HCT116 (cell line): ENCODE data around the gene CDC42BPA. TPM values are rescaled to one million over a fixed set of nuclear protein-coding genes. Genes with fewer than 3 reads are reported as not detected.

Experiments
- ATAC-seq: fragments of 200-7000 bp; cut with Tn5 transposase; 2 replicates; pipeline ENCODE4 v1.9.1; 2020; ENCODE audit warnings: mild to moderate bottlenecking, moderate library complexity
- BruUV-seq: library from RNA; stranded (reverse); fragments of 400-500 nt; replicated peaks from 2 replicates; lab custom pipeline; 2021; lab: Mats Ljungman, UMichigan
- CTCF ChIA-PET: fragments of 300-600 bp; sonication (Branson Sonifier 250); formaldehyde crosslinking; loops from one replicate; lab custom pipeline; 2021; ENCODE audit warnings: antibody characterized with exemption; lab: Charles Lee
- POLR2A ChIA-PET: fragments of 300-600, 350-600 bp; sonication (Branson Sonifier 250); formaldehyde crosslinking; loops from one replicate; lab custom pipeline; 2021; ENCODE audit warnings: antibody characterized with exemption; lab: Charles Lee
- RAD21 ChIA-PET, 2 experiments: fragments of 300-600 bp; sonication (Branson Sonifier 250); formaldehyde crosslinking; loops; one replicate each; lab custom pipeline; 2023; ENCODE audit warnings: low total read pairs in 2 of 2; ENCODE audit not compliant: uncharacterized antibody in 2 of 2, unreplicated experiment in 2 of 2, low non-redundant PET in 1 of 2; lab: Charles Lee
- DNase-seq: peaks from one replicate; pipeline ENCODE4 v3.0.0-alpha.2; 2010; ENCODE audit warnings: low read depth, low spot score
- H2AFZ ChIP-seq: fragments of 200-600 bp; shearing (Covaris generic), sonication (generic); 2 replicates; pipeline ENCODE4 v1.6.1; 2017; ENCODE audit warnings: low read depth, mixed run types, mixed read lengths, antibody characterized with exemption, low read length; ENCODE audit not compliant: poor library complexity, severe bottlenecking
- H3K27ac ChIP-seq: 2 replicates; pipeline ENCODE4 v1.5.1; 2012; ENCODE audit warnings: low read depth, low read length
- H3K27me3 ChIP-seq: fragments of 200-600 bp; sonication (generic); 2 replicates; pipeline ENCODE4 v1.6.1; 2016; ENCODE audit warnings: mixed run types, low read length, mixed read lengths; ENCODE audit not compliant: insufficient read depth
- H3K36me3 ChIP-seq, 2 experiments: fragments of 200-500 bp in 1 of 2; fragments of 200-600 bp in 1 of 2; sonication (Bioruptor generic) in 1 of 2; sonication (generic) in 1 of 2; 2 replicates each; pipeline versions ENCODE4 v1.5.1 to v1.6.1; 2014 to 2016; ENCODE audit warnings: low read length in 2 of 2, inconsistent platforms in 1 of 2, mixed read lengths in 1 of 2, mixed run types in 1 of 2; ENCODE audit not compliant: insufficient read depth in 2 of 2, control insufficient read depth in 1 of 2
- H3K4me1 ChIP-seq, 2 experiments: fragments of 200-600 bp in 1 of 2; sonication (generic) in 1 of 2; 2 replicates each; pipeline versions ENCODE4 v1.5.1 to v1.6.1; 2012 to 2017; ENCODE audit warnings: low read length in 2 of 2, inconsistent platforms in 1 of 2, mild to moderate bottlenecking in 1 of 2, mixed read lengths in 1 of 2, mixed run types in 1 of 2, moderate library complexity in 1 of 2; ENCODE audit not compliant: insufficient read depth in 2 of 2, control insufficient read depth in 1 of 2
- H3K4me2 ChIP-seq: fragments of 200-600 bp; sonication (generic); 2 replicates; pipeline ENCODE4 v1.6.1; 2017; ENCODE audit warnings: mixed run types, low read length, mixed read lengths
- H3K4me3 ChIP-seq, 2 experiments: fragments of 200-600 bp in 1 of 2; sonication (generic) in 1 of 2; replicated peaks in 1 of 2; 2 replicates each; pipeline ENCODE4 v1.5.1; 2011 to 2016; ENCODE audit warnings: low read length in 2 of 2, control low read depth in 1 of 2, low read depth in 1 of 2, mild to moderate bottlenecking in 1 of 2, mixed read lengths in 1 of 2, mixed run types in 1 of 2
- H3K79me2 ChIP-seq: fragments of 200-600 bp; sonication (generic); 2 replicates; pipeline ENCODE4 v1.6.1; 2017; ENCODE audit warnings: mild to moderate bottlenecking, mixed run types, low read length, moderate library complexity, mixed read lengths; ENCODE audit not compliant: insufficient read depth
- H3K9ac ChIP-seq: fragments of 200-600 bp; sonication (generic); 2 replicates; pipeline ENCODE4 v1.6.1; 2016; ENCODE audit warnings: low read length, mixed read lengths
- H3K9me2 ChIP-seq: fragments of 200-600 bp; sonication (generic), shearing (Covaris generic); 2 replicates; pipeline ENCODE4 v1.6.1; 2017; ENCODE audit warnings: mixed run types, mild to moderate bottlenecking, moderate library complexity; ENCODE audit not compliant: insufficient read depth
- H3K9me3 ChIP-seq, 2 experiments: fragments of 200-500 bp in 1 of 2; fragments of 200-600 bp in 1 of 2; sonication (Bioruptor generic) in 1 of 2; sonication (generic) in 1 of 2; 2 replicates each; pipeline ENCODE4 v1.6.1; 2014 to 2017; ENCODE audit warnings: low read length in 2 of 2, mixed read lengths in 2 of 2, inconsistent platforms in 1 of 2, low read depth in 1 of 2, mild to moderate bottlenecking in 1 of 2, mixed run types in 1 of 2, moderate library complexity in 1 of 2; ENCODE audit not compliant: control insufficient read depth in 1 of 2, insufficient read depth in 1 of 2
- H4K20me1 ChIP-seq: fragments of 200-600 bp; sonication (generic), shearing (Covaris generic); 2 replicates; pipeline ENCODE4 v1.6.1; 2017; ENCODE audit warnings: mixed run types, mild to moderate bottlenecking, moderate library complexity; ENCODE audit not compliant: insufficient read depth
- ELF1 ChIP-seq: IDR thresholded peaks from 2 replicates; pipeline ENCODE4 v1.6.1; 2012; ENCODE audit warnings: low read depth, borderline replicate concordance
- POLR2A ChIP-seq: IDR thresholded peaks from 2 replicates; pipeline ENCODE4 v1.7.0; 2011; ENCODE audit warnings: borderline replicate concordance; ENCODE audit not compliant: insufficient read depth, insufficient read length; ENCODE audit errors: extremely low read depth
- REST ChIP-seq: IDR thresholded peaks from 2 replicates; pipeline ENCODE4 v1.6.1; 2012; ENCODE audit warnings: low read depth
- ZBTB33 ChIP-seq: IDR thresholded peaks from 2 replicates; pipeline ENCODE4 v1.6.1; 2011; ENCODE audit warnings: mild to moderate bottlenecking, low read length, moderate library complexity; ENCODE audit not compliant: insufficient replicate concordance; ENCODE audit errors: extremely low read depth
- intact Hi-C: fragments of 100-400 bp; cut with micrococcal nuclease; formaldehyde crosslinking; loops from 2 replicates; pipeline ENCODE4 v1.10.0; 2022
- total RNA-seq: library from RNA; stranded (reverse); gene quantifications from one replicate; pipeline ENCODE4 v1.2.1, GENCODE V29; 2021; ENCODE audit not compliant: unreplicated experiment

CDC42BPA gene
- total RNA-seq, 1 experiment from 2014 or later, result 44.0 TPM

DNA sequence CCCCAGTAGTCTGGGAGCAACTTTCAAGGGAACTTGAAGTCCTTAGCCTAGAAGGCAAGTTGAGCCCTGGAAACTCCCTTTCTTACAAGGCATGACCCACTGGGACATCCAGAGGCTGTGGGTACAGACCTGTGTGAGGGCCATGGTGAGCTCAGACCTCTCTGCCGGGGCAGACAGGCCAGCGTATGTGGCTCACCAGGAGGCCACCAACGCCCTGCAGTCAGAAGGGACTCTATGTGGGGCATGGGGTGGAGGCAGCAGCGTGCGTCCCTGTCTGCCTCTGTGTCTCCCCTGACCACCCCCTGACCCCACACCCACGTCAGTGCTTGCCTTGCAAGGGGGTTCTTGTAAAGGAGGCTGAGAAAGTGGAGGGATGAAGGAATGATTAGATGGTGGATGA is 367.4 kb downstream of the CDC42BPA start:
- POLR2A ChIA-PET, result no interaction called here
- Histone ChIP-seq H3K79me2 (0 out of 2 replicates have a peak, but pooled peaks cover 6% of the 10 kb centered on the region), H3K4me1 (peaks cover 0 to 6% of the 10 kb centered on the region in 2 experiments; a peak in 1 of 4 replicates)

More for the DNA sequence above, 367.4 kb downstream of the CDC42BPA start:
- ATAC-seq, result no peak
- RAD21 ChIA-PET, result no interaction called here
- H3K4me3 ChIP-seq, result no peak overlapping the region
- no peak for DNase-seq
- TF ChIP-seq ZBTB33 (no peak), POLR2A (no peak), REST (no peak), ELF1 (no peak)
- TF ChIP-seq, all 23 proteins: peak for 0
- H3K27ac ChIP-seq, result no peak overlapping the region
- intact Hi-C loops, result no loop called here
- CTCF ChIA-PET, result no interaction called here
- no peak overlapping the region for H3K9ac ChIP-seq
- no peaks in the 10 kb centered on the region for H3K27me3 ChIP-seq
- H3K9me2 ChIP-seq, result no peaks in the 10 kb centered on the region
- H3K4me2 ChIP-seq, result no peak overlapping the region
- BruUV-seq, result no TSS peak
- H3K36me3 ChIP-seq, result no peaks in the 10 kb centered on the region
- no peak overlapping the region for H2AFZ ChIP-seq
- H4K20me1 ChIP-seq, result no peaks in the 10 kb centered on the region
- H3K9me3 ChIP-seq, result no peaks in the 10 kb centered on the region
